ENCODE data around the gene FAM47B.

- no peak for TF ChIP-seq GATA2 (IDR thresholded peaks at IDR 0.05; ENCODE audit: low read depth, low read length)
- TF ChIP-seq GATA3 (IDR thresholded peaks at IDR 0.05; ENCODE audit: low read depth, low read length) = no peak
These were observed 25.4 kb upstream of the FAM47B start for GRCh38 chrX:34917146-34917545.

Data from SH-SY5Y (cell line).